ENCODE measurements around the gene ZNRF3.
"Not testable (repeated sequence)": the region's sequence is repeated elsewhere in the genome, so short reads cannot be mapped to it uniquely, and the experiment has no call there.

The ZNRF3 gene

DNA sequence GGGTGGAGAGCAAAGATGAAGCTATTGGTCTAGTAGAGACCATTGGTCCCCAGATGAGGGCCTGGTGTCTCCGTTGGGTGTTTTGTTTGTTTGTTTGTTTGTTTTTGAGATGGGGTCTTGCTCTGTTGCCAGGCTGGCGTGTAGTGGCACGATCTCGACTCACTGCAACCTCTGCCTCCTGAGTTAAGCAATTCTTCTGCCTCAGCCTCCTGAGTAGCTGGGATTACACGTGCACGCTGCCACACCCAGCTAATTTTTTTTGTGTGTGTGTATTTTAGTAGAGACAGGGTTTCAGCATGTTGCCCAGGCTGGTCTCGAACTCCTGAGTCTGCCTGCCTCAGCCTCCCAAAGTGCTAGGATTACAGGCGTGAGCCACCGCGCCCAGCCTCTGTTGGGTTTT, 25.4 kb downstream of the ZNRF3 start:
- not testable (repeated sequence) for H3K4me3 Mint-ChIP-seq; H3K9me3 Mint-ChIP-seq; H3K36me3 Mint-ChIP-seq (ENCODE audit: low read depth)
- H3K27me3 Mint-ChIP-seq = peaks cover 49% of the 10 kb centered on the region
- peak; percentile 22 for DNase-seq
- H3K27ac Mint-ChIP-seq = peak overlapping the region; percentile 92
- H3K4me1 Mint-ChIP-seq (ENCODE audit: low read depth) = peaks cover 41% of the 10 kb centered on the region

DNA sequence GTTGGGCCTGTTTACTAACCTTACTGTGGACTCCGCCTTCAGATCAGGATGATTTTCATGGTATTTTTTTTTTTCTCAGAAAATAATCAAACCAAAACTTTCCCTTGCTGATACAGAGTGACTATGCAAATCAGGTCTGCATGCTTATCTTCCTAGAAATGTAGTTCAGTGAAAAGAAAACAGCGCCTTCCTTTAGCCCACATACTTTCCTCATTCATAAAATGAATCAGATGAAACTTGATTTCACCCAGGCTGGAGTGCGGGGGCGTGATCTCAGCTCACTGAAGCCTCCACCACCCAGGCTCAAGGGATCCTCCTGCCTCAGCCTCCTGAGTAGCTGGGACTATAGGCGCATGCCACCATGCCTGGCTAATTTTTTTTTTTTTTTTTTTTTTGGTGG, 26.0 kb downstream of the ZNRF3 start:
- Mint-ChIP-seq H3K36me3 (ENCODE audit: low read depth) (peaks cover 2% of the 10 kb centered on the region), H3K4me1 (ENCODE audit: low read depth) (peaks cover 41% of the 10 kb centered on the region), H3K27ac (peak overlapping the region; percentile 92), H3K27me3 (peaks cover 47% of the 10 kb centered on the region), H3K9me3 (peaks cover 3% of the 10 kb centered on the region), H3K4me3 (no peak overlapping the region)
- peak; percentile 80 for DNase-seq

DNA sequence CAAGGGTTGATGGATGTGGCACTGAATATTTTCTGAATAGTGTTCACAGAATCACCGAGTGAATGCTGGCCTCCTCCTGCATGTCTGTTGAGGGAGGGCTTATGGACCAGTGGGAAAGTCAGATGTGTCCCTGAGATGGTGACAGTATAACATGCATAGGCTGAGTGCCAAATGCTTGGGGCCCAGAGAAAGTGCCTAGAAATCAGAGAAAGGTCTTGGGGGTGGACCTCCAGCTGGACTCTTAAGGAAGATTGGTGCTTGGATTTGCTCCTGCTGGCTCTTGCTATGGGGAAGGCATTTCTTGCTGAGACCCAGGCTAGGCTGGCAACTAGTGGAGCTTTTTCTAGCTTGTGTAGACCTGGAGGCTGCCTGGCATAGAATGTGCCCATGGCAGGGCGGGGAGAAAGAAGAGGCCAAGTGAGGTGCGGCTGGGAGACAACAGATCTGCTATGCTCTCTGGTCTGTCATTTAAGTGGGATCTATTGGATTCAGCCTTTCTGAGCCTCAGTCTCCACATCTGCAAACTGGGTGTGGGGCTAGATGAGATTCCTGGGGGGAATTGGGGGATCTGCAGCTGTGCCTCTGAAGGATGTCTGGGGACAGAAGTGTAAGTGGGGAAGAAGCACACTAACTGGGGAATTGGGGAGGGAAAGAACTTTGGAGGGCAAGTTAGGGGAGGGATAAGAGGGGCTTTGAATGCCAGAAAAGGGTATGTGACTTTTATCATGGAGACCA, 27.4 kb downstream of the ZNRF3 start:
- H3K4me3 Mint-ChIP-seq = no peak overlapping the region
- H3K27me3 Mint-ChIP-seq = peaks cover 43% of the 10 kb centered on the region
- peaks cover 2% of the 10 kb centered on the region for H3K36me3 Mint-ChIP-seq (ENCODE audit: low read depth)
- peak; percentile 29 for DNase-seq
- peaks cover 39% of the 10 kb centered on the region for H3K4me1 Mint-ChIP-seq (ENCODE audit: low read depth)
- H3K9me3 Mint-ChIP-seq = peaks cover 3% of the 10 kb centered on the region
- no peak overlapping the region for H3K27ac Mint-ChIP-seq

DNA sequence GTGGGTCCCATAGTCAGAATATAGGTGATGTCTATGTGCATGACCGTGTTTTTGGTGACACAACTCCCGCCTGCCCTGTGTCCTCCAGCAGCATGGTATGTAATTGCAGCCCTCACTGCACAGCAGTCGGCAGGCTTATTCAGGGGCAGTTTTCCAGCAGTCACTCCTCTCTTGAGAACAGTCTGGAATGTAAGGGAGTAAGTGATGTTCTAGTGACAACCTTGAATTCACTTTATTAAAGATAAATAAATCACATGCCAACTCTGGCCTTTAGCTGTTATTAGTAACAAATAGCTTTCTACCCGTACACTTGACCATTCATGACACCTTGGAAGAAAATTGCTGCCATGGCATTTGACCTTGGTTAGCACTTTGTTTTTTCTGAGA, 27.9 kb downstream of the ZNRF3 start:
- H3K4me3 Mint-ChIP-seq = no peak overlapping the region
- peaks cover 2% of the 10 kb centered on the region for H3K36me3 Mint-ChIP-seq (ENCODE audit: low read depth)
- peak; percentile 27 for DNase-seq
- peaks cover 45% of the 10 kb centered on the region for H3K27me3 Mint-ChIP-seq
- peaks cover 37% of the 10 kb centered on the region for H3K4me1 Mint-ChIP-seq (ENCODE audit: low read depth)
- peaks cover 3% of the 10 kb centered on the region for H3K9me3 Mint-ChIP-seq
- no peak overlapping the region for H3K27ac Mint-ChIP-seq

DNA sequence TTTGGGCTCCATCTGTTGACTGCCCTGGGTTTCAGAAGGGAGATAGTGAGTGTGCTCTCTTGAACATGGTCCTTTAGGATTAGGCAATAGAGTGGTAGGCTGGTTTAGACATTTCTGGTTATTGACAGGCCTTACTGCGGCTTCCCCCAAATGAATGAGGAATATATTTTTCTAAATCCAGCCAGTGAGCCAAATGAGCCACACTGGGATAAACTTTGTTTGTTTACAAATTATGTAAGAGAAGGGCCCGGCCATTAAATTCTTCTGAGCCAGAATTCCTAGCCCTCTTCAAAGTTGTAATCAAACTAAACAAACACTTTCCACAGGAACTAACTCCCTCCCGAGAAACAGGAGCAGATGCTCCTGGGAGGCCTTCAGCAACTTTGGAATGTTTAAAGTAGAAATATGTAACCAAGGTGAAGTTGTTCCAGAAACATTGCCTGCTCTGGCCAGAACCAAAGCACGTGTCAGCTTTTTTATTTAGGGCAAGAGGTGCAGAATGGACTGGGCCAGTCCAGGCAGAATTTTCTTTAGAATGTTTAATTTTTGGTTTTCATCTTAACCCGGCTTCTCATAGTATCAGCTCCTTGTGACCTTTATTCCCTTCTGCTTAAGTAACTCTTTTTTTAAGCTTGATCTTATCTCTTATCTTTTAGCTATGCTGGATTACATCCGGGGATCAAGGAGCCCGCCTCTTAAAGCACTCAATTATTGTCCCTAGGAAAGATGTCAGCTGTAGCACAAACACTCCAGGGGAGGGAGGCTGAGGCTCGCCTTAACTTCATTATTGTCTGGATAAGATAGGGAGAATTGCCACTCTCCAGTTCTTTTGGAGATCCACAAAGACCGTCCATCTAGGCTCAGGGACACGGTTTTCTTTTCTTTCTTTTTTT, 28.7 kb downstream of the ZNRF3 start:
- Mint-ChIP-seq H3K4me1 (ENCODE audit: low read depth) (peaks cover 32% of the 10 kb centered on the region), H3K27me3 (peaks cover 53% of the 10 kb centered on the region), H3K36me3 (ENCODE audit: low read depth) (peaks cover 2% of the 10 kb centered on the region), H3K4me3 (no peak overlapping the region), H3K9me3 (peaks cover 3% of the 10 kb centered on the region), H3K27ac (no peak overlapping the region)
- no peak for DNase-seq

GRCh38 chr22:28914201-28914600, 30.8 kb downstream of the ZNRF3 start:
- H3K27me3 Mint-ChIP-seq = peaks cover 66% of the 10 kb centered on the region
- no peak overlapping the region for H3K4me3 Mint-ChIP-seq
- peaks cover 13% of the 10 kb centered on the region for H3K4me1 Mint-ChIP-seq (ENCODE audit: low read depth)
- H3K27ac Mint-ChIP-seq = no peak overlapping the region
- no peaks in the 10 kb centered on the region for H3K36me3 Mint-ChIP-seq (ENCODE audit: low read depth)
- no peak for DNase-seq
- peaks cover 2% of the 10 kb centered on the region for H3K9me3 Mint-ChIP-seq

DNA sequence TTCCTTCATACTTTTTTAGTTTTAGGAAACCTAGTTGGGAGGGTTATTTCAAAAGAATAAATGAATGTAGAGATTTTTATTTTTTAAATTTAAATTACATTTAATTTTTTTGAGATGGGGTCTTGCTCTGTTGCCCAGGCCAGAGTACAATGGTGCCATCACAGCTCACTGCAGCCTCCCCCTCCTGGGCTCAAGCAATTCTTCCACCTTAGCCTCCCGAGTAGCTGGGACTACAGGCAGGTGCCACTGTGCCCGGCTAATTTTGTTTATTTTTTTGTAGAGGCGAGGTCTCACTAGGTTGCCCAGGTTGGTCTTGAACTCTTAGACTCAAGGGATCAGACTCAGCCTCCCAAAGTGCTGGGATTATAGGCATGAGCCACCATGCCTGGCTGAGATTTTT, 32.6 kb downstream of the ZNRF3 start:
- DNase-seq = no peak
- no peaks in the 10 kb centered on the region for H3K36me3 Mint-ChIP-seq (ENCODE audit: low read depth)
- no peak overlapping the region for H3K27ac Mint-ChIP-seq
- peaks cover 2% of the 10 kb centered on the region for H3K4me1 Mint-ChIP-seq (ENCODE audit: low read depth)
- peaks cover 69% of the 10 kb centered on the region for H3K27me3 Mint-ChIP-seq
- H3K9me3 Mint-ChIP-seq = no peaks in the 10 kb centered on the region
- no peak overlapping the region for H3K4me3 Mint-ChIP-seq

- Mint-ChIP-seq H3K27me3 (peaks cover 73% of the 10 kb centered on the region), H3K4me1 (ENCODE audit: low read depth) (peaks cover 5% of the 10 kb centered on the region), H3K4me3 (no peak overlapping the region), H3K9me3 (no peaks in the 10 kb centered on the region), H3K36me3 (ENCODE audit: low read depth) (no peaks in the 10 kb centered on the region), H3K27ac (no peak overlapping the region)
- no peak for DNase-seq
Measured at GRCh38 chr22:28917747-28918549, 34.6 kb downstream of the ZNRF3 start.

DNA sequence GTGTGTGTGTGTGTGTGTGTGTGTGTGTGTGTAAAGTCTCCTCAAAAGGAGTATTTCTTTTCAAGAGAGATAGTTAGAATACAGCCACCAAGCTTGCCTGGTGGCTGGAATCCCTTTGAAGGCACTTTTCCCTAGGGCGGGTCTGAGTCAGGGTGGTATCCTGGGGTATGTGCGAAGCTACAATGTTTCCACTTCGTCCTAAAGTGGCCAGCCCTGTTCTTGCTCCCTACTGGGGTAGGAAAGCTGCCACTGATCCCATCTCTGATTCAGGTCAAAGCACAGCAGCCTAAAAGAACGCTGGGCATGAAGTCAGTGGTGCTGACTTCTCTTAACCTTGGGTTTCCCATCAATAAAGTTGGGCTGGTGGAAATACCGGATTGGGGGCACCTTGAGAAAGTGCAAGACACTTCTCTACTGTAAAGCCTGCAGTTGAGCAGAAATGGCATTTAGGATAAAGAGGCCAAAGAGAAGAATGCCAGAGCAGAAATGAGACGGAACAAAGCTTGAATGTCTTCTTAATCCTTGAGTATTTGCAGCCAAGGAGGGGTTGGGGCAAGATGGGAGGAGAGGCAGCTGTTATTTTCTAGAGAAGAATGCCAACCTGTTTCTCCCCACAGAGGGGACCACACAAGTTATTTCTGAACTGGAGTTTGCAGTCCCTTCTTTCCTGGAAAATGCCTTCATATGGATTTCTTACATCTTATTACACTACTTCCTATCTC, 35.3 kb downstream of the ZNRF3 start:
- H3K27ac Mint-ChIP-seq = no peak overlapping the region

GRCh38 chr22:28920757-28921584, 37.6 kb downstream of the ZNRF3 start:
- no peaks in the 10 kb centered on the region for H3K9me3 Mint-ChIP-seq
- peaks cover 76% of the 10 kb centered on the region for H3K27me3 Mint-ChIP-seq
- peaks cover 10% of the 10 kb centered on the region for H3K4me1 Mint-ChIP-seq (ENCODE audit: low read depth)
- no peak for DNase-seq
- H3K36me3 Mint-ChIP-seq (ENCODE audit: low read depth) = no peaks in the 10 kb centered on the region
- no peak overlapping the region for H3K4me3 Mint-ChIP-seq
- H3K27ac Mint-ChIP-seq = no peak overlapping the region

More for the DNA sequence above, 35.3 kb downstream of the ZNRF3 start:
- no peak for DNase-seq
- Mint-ChIP-seq H3K36me3 (ENCODE audit: low read depth) (no peaks in the 10 kb centered on the region), H3K27me3 (peaks cover 73% of the 10 kb centered on the region), H3K9me3 (no peaks in the 10 kb centered on the region), H3K4me1 (ENCODE audit: low read depth) (peaks cover 5% of the 10 kb centered on the region), H3K4me3 (no peak overlapping the region)

DNA sequence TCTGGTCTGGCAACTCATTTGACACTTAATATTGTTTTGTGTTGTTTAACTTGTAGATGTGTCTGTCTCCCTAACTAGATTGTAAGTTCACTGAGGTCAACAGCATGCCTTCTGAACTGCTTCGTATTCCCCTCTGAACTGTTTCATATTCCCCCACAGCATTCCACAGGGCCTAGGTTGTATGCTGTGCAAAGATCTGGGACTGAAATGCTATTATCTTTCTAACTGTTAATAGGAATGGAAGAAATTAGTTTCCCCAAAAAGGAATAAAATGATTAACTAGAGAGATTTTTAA, 38.2 kb downstream of the ZNRF3 start:
- H3K27ac Mint-ChIP-seq = no peak overlapping the region
- peaks cover 73% of the 10 kb centered on the region for H3K27me3 Mint-ChIP-seq
- DNase-seq = no peak
- no peaks in the 10 kb centered on the region for H3K36me3 Mint-ChIP-seq (ENCODE audit: low read depth)
- no peaks in the 10 kb centered on the region for H3K9me3 Mint-ChIP-seq
- H3K4me1 Mint-ChIP-seq (ENCODE audit: low read depth) = peaks cover 10% of the 10 kb centered on the region
- H3K4me3 Mint-ChIP-seq = no peak overlapping the region

GRCh38 chr22:28922540-28923244, 39.3 kb downstream of the ZNRF3 start:
- H3K27me3 Mint-ChIP-seq = peaks cover 69% of the 10 kb centered on the region
- H3K27ac Mint-ChIP-seq = no peak overlapping the region

More at GRCh38 chr22:28922540-28923244, 39.3 kb downstream of the ZNRF3 start:
- H3K4me1 Mint-ChIP-seq (ENCODE audit: low read depth) = peaks cover 10% of the 10 kb centered on the region
- no peaks in the 10 kb centered on the region for H3K9me3 Mint-ChIP-seq
- H3K36me3 Mint-ChIP-seq (ENCODE audit: low read depth) = no peaks in the 10 kb centered on the region
- H3K4me3 Mint-ChIP-seq = no peak overlapping the region
- no peak for DNase-seq
